GM18867 (cell line): ENCODE results near the gene TAF1A.
A peak's percentile ranks its signal among the peaks of the same experiment; 100 is the strongest.
"Not testable (repeated sequence)": the region's sequence is repeated elsewhere in the genome, so short reads cannot be mapped to it uniquely, and the experiment has no call there.

Experiments
- ATAC-seq: cut with Tn5 transposase; IDR thresholded peaks from one replicate; pipeline ENCODE4 v1.9.1; 2021; ENCODE audit warnings: mild to moderate bottlenecking, moderate library complexity; ENCODE audit not compliant: unreplicated experiment

TAF1A gene

DNA sequence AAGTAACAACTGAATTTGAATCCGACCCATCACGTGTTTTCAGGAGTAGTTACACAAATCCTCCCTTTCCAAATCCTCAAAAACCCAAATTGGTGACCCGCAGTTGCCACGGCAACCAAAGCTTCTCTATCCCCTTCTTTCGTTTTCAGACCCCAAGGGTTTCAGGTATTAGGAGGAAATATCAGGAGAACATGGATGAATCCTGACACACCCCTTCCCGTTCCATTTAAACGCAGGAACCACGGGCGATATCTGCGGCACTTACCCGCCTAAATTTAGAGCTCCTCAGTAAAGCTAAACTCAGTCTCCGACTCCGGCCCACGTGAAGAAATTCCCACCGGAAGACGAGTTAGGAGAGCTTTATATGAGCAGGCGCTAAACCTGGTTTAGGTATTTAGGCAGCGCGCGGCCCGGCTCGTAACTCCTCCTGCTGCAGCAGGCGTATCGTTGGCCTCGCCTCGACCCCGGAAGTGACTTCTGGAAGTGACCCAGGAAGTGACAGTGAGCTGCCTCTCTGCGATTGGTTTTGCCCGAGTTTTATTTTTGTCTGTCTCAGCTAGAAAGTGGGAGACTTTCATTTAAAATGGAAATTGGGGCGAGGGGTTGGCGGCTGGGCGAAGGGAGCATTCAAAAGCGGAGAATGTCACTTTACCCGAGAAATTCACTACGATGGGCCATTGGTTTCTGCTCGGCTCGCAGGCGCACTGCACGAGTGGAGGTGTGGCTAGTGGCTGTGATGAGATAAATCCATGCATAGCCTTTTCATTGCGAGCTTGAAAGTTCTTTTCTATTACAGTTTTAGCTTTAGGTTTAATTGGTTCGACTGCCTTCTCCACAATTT lies at the start of gene TAF1A:
TSS of gene TAF1A (minus strand) at position 472 of the 841 bp plus-strand sequence.
- ATAC-seq, result peak; percentile 100

DNA sequence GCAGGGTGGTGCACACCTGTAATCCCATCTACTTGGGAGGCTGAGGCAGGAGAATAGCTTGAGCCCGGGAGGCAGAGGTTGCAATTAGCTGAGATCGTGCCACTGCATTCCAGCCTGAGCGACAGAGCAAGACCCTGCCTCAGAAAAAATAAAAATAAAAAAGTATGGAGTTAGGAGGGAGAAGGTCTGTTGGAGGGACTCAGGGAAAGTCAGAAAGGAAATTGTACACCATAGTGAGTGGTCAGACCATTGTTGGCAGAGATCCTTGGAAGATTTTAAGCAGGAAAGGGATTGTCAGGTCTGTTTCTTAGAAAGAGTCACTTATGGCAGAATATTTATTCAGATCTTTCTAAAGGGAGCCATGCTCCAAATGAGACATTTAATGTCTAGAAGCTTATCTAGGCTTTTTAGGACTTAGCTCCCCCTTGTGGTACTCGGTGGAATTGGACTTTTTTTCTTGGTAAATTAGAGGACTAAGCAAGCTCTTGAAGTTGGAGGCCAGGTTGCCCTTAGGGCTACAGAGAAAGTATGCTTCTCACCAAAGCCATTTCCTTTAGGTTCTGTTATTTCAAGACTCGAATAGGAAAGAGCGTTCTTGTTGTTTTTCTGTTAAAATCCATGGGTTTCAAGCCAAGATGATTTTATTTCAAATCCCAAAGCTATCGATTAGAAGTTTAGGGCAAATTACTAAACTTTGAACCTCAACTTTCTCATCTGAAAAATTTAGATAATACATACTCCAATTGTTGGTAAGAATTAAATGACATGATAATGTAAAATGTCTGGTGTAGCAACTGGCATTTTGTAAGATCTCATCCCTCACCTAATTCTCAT lies 44.7 kb upstream of the TAF1A start:
- ATAC-seq, result peak; percentile 88

GRCh38 chr1:222632749-222633148 lies 43.0 kb upstream of the TAF1A start:
- ATAC-seq, result no peak

DNA sequence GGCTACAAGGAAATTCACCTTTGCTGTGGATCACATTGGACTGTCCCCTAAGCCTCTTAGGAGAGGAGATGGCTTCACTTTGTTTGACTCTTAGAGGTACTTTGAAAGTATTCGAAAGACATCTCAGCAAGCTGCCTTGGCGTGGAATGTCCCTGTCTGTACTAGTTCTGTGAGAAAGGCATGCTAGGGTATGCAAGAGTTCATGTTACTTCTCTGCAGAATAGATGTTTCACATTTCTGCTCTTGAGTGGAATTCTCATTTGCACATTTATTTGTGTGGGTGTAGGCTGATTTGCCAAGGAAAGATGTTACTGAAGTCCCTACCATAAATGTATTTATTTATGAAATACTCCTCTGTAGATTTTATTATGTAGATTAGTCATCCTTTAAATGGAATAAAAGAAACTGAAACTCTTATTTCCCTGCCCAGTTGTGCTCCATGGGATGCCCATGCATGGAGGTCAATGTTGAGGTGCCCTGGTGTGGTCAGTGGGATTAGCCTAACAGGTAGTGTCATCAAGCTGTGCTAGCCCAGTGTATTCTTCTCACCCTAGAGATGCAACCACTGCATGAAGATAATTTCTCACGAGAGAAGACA lies 42.0 kb upstream of the TAF1A start:
- ATAC-seq, result no peak

DNA sequence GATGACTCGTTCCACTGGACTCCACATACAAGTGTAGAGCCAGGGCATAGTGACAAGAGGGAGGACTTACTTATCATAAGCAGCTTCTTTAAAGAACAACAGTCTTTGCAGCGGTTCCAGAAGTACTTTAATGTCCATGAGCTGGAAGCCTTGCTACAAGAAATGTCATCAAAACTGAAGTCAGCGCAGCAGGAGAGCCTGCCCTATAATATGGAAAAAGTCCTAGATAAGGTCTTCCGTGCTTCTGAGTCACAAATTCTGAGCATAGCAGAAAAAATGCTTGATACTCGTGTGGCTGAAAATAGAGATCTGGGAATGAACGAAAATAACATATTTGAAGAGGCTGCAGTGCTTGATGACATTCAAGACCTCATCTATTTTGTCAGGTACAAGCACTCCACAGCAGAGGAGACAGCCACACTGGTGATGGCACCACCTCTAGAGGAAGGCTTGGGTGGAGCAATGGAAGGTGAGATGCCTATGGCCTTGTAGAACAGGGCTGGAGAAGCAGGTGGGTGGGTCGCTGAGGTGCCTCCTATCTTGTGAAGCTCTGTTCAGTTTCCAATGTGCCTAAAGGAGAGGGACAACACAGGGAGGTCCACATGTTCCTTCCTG lies 40.3 kb upstream of the TAF1A start:
- ATAC-seq, result no peak

GRCh38 chr1:222627232-222627631 lies 37.5 kb upstream of the TAF1A start:
- ATAC-seq, result no peak

GRCh38 chr1:222624214-222624613 lies 34.5 kb upstream of the TAF1A start:
- no peak for ATAC-seq

GRCh38 chr1:222623458-222623857 lies 33.7 kb upstream of the TAF1A start:
- ATAC-seq, result no peak

DNA sequence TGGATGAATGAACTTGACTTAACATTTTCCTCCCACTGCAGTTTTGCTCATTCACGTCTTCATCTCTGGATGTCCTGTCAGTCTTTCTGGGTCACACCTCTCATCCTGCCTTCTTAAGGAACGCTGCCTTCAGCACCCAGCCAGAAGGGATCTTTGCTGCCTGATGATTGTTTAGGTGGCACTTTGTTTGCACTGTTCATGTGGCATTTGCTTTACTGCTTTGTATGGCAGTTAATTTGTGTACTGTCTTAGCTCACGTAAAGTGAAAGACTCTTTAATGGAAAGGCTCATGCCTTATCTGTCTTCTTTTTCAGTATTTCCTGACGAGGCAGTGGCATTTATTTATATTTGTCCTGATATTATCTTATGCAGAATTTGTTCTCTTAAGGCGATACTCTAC lies 33.0 kb upstream of the TAF1A start:
- no peak for ATAC-seq

DNA sequence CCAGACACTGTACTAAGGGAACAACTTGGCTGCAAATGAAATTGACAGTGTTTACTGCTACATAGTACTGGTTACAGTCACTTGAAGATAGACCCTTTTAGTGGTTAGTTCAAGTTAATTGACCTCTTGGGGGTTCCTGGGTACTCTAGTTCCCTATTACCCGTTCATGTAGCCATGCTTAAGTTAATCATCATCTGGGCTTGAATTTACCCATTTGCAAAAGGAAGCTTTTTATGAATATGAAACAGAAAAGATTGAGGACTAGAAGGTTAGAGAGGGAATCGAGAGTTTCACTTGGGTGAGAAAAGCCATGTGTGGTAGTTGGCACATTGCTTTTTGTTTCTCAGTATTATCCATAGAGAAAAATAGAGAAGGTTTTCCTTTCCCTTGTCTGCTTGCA lies 30.8 kb upstream of the TAF1A start:
- ATAC-seq, result peak; percentile 33

DNA sequence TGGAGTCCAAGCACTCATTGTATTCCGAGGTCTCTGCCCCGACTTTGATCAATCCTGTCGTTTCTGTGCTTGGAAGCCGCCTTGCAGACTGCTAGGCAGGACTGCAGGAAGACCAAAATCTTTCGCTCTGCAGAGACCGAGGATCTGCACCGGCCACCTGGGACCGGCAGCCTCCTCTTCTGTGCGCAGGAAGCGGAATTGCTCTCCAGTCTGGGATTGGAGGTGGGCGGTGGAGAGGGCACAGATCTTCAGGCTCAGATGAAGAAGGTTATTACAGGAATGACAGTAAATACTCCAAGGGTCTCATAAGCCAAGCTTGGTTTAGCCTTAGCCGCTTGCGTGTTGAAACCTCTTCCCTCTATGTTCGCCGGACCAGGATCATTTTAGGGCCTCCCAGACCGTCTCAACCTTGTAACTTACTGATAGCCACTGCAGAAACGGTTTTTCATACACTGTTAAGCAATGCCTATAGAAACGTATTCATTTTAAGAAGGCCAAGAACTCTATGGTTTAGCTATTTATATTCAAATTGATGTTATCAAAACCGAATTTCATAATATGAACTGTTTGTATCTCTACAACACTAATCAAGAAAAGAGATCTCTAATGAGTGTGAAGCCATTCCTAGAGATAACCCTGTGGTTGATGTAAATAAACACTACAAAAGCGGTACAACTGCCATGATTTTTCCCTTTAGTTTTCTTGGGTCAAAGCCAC lies 29.3 kb upstream of the TAF1A start:
- ATAC-seq, result no peak

GRCh38 chr1:222618001-222618879 lies 28.5 kb upstream of the TAF1A start, which contains the start of gene MIA3:
Gene MIA3 (plus strand): TSS chr1:222618097. CDS start chr1:222618111, 14 bp downstream.
- peak; percentile 62 for ATAC-seq

DNA sequence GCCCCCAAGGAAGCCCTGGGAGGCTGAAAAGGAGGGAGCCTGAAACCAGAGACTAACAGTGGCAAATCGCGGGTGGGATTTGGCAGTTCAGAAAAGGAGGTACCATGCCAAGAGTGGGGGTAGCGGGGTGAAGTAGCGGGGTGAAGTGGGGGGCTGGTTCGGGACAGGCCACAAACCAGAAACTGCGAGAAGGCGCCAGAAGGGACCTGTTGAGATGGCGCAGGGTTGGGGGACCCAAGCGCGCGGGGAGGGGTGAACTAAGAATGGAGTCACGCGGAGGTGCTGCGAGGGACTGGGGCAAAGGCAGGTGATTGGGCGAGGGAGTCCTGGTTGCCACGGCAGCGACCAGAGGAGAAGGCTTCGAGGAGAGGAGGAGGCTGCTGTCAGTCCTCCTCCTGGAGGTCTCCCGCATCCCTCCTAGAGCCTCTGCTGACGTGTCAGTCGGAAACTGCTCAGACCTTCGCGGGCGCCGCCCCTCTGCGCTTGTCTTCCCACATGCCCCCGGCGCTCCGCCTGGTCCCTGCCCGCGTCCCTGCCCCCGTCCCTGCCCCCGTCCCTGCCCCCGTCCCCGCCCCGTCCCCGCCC lies 27.7 kb upstream of the TAF1A start:
- ATAC-seq, result peak; percentile 85

DNA sequence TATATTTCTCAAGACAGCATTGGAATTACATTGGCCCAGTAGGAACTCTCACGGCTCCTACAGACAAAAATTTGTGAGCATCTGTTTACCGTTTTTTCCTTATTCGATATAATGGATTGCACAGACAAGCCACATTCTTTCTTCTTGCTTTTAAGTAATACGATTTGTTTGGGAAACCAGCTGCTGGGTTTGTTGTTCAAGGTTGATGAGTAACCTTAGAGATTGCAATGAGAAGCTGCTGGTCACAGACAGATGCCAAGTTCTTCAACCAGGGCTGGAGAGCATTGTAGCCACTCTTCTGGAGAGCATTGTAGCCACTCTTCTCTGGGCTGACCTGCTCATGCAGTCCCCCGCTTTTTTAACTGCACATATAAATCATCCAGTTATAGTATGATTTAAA lies 26.8 kb upstream of the TAF1A start:
- ATAC-seq, result no peak

DNA sequence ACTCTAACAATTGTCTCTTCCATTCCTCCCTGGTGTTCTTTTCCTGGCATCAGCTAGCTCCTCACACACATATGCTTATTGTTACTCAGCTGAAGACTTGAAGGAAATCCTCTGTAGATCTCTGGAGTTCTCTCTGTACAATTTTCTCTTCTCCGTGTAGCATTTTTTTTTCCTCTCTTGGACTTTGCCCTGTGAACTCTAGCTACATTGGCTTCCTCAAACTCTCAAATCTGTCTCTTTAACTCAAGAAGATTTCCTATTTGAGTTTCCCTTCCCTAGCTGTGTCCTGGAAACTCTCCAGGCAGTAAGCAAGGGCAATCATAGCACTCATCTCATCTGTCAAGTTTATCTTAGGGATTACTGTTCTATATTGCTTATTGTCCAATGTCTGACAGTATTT lies 23.9 kb upstream of the TAF1A start:
- no peak for ATAC-seq

GRCh38 chr1:222610728-222611127 lies 21.0 kb upstream of the TAF1A start:
- ATAC-seq, result no peak

DNA sequence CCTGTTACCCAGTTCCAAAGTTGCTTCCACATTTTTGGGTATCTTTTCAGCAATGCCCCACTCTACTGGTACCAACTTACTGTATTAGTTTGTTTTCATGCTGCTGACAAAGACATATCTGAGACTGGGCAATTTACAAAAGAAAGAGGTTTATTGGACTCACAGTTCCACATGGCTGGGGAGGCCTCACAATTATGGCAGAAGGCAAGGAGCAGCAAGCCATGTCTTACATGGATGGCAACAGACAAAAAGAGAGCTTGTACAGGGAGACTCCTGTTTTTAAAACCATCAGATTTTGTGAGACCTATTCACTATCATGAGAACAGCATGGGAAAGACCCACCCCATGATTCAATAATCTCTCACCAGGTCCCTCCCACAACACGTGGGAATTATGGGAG lies 19.4 kb upstream of the TAF1A start:
- ATAC-seq, result not testable (repeated sequence)

DNA sequence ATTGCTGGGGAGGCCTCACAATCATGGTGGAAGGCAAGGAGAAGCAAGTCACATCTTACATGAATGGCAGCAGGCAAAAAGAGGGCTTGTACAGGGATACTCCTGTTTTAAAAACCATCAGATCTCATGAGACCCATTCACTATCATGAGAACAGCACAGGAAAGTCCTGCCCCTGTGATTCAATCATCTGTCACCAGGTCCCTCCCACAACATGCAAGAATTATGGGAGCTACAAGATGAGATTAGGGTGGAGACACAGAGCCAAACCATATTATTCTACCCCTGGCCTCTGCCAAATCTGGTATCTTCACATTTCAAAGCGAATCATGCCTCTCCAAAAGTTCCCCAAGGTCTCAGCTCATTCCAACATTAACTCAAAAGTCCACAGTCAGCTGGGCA lies 17.0 kb upstream of the TAF1A start:
- no peak for ATAC-seq

GRCh38 chr1:222601257-222601656 lies 11.5 kb upstream of the TAF1A start:
- ATAC-seq, result no peak
